ENCODE results near the gene CBFA2T3. TPM values are rescaled to one million over a fixed set of nuclear protein-coding genes. Genes with fewer than 3 reads are reported as not detected.

The CBFA2T3 gene
- total and polyA plus RNA-seq, 2 of the 13 experiments (the other 11 are each of a cell fraction or from before 2014, with no cell fraction given) = 0.05 TPM; not detected in 1

- TF ChIP-seq SUZ12 (IDR thresholded peaks at IDR 0.05; ENCODE audit: low read depth, low read length) = no peak
- peak; percentile 68 for TF ChIP-seq REL (CRISPR knock-in tag; conservative IDR thresholded peaks at IDR 0.05)
- TF ChIP-seq SNAI1 (CRISPR knock-in tag; IDR thresholded peaks at IDR 0.05; ENCODE audit: borderline replicate concordance) = 0 out of 2 replicates have a peak, but pooled peaks have one; percentile 57
- TF ChIP-seq ZNF253 (CRISPR knock-in tag; IDR thresholded peaks at IDR 0.05; ENCODE audit: borderline replicate concordance) = peak; percentile 72; the same call in 1 of the 2 replicates
- peak; percentile 93 for TF ChIP-seq SALL2 (CRISPR knock-in tag; IDR thresholded peaks at IDR 0.05)
- TF ChIP-seq ARNT2 (CRISPR knock-in tag; IDR thresholded peaks at IDR 0.05; ENCODE audit: low read depth) = 0 out of 2 replicates have a peak, but pooled peaks have one; percentile 64
- no peak for TF ChIP-seq ZKSCAN5 (CRISPR knock-in tag; IDR thresholded peaks at IDR 0.05)
- peak; percentile 83; the same call in 1 of the 2 replicates for TF ChIP-seq ZNF782 (CRISPR knock-in tag; IDR thresholded peaks at IDR 0.05; ENCODE audit: borderline replicate concordance)
- no peak; the same call in 1 of the 2 replicates for TF ChIP-seq HMGXB3 (CRISPR knock-in tag; IDR thresholded peaks at IDR 0.05; ENCODE audit: borderline replicate concordance)
- TF ChIP-seq SMC3 (IDR thresholded peaks at IDR 0.05; ENCODE audit: low read length) = no peak
- no peak for TF ChIP-seq FOXP1 (IDR thresholded peaks at IDR 0.05)
- TF ChIP-seq FOXP1 (CRISPR knock-in tag; IDR thresholded peaks at IDR 0.05) = no peak
- TF ChIP-seq MED1 (CRISPR knock-in tag; IDR thresholded peaks at IDR 0.05) = peak; percentile 39; the same call in 1 of the 2 replicates
- TF ChIP-seq ZNF557 (CRISPR knock-in tag; IDR thresholded peaks at IDR 0.05) = no peak
- TF ChIP-seq ZNF691 (CRISPR knock-in tag; IDR thresholded peaks at IDR 0.05; ENCODE audit: borderline replicate concordance, low read depth) = peak; percentile 68
- TF ChIP-seq WIZ (CRISPR knock-in tag; IDR thresholded peaks at IDR 0.05) = 0 out of 2 replicates have a peak, but pooled peaks have one; percentile 77
- no peak for TF ChIP-seq ZFP36 (IDR thresholded peaks at IDR 0.05; ENCODE audit: borderline replicate concordance, low read depth, low read length, partially characterized antibody)
- 0 out of 2 replicates have a peak, but pooled peaks have one; percentile 16 for TF ChIP-seq ZNF607 (CRISPR knock-in tag; IDR thresholded peaks at IDR 0.05; ENCODE audit: borderline replicate concordance)
- TF ChIP-seq TMF1 (CRISPR knock-in tag; IDR thresholded peaks at IDR 0.05; ENCODE audit: low read depth) = no peak
- TF ChIP-seq XBP1 (CRISPR knock-in tag; IDR thresholded peaks at IDR 0.05) = no peak
- no peak for TF ChIP-seq LCORL (IDR thresholded peaks at IDR 0.05)
- TF ChIP-seq LCORL (CRISPR knock-in tag; IDR thresholded peaks at IDR 0.05) = no peak
- no peak for TF ChIP-seq ZNF792 (CRISPR knock-in tag; IDR thresholded peaks at IDR 0.05)
- no peak; the same call in 1 of the 2 replicates for TF ChIP-seq NR1H2 (CRISPR knock-in tag; IDR thresholded peaks at IDR 0.05; ENCODE audit: borderline replicate concordance, low read depth)
- TF ChIP-seq ZNF549 (CRISPR knock-in tag; IDR thresholded peaks at IDR 0.05) = no peak
- TF ChIP-seq MZF1 (CRISPR knock-in tag; IDR thresholded peaks at IDR 0.05; ENCODE audit: borderline replicate concordance) = 0 out of 2 replicates have a peak, but pooled peaks have one; percentile 80
- TF ChIP-seq ZNF180 (CRISPR knock-in tag; IDR thresholded peaks at IDR 0.05; ENCODE audit: borderline replicate concordance, low read depth) = peak; percentile 46; the same call in 1 of the 2 replicates
Measured at GRCh38 chr16:88856828-88857727, 119.9 kb downstream of the CBFA2T3 start, which contains the start of the genes GALNS and TRAPPC2L (continued).

Measured in HepG2 (cell line).